ENCODE measurements around the gene TBC1D22A. TPM values are rescaled to one million over a fixed set of nuclear protein-coding genes. Genes with fewer than 3 reads are reported as not detected.

The TBC1D22A gene
- total RNA-seq, 1 experiment from 2014 or later = 26.0 TPM

- no peak for TF ChIP-seq CTCF (IDR thresholded peaks at IDR 0.05; ENCODE audit: unreplicated experiment)
- BruUV-seq (replicated peaks) = no TSS peak
- intact Hi-C loops (cut with micrococcal nuclease) = no loop called here
- CTCF ChIA-PET = interaction anchor here (0.6 kb wide), 1 partner anchor 350 kb away, joined by 3 read pairs; no protein-coding TSS in a partner anchor
- Mint-ChIP-seq H3K27ac (ENCODE audit: low read depth, unreplicated experiment) (no peak overlapping the region), H3K9me3 (ENCODE audit: unreplicated experiment) (no peaks in the 10 kb centered on the region), H3K36me3 (ENCODE audit: insufficient read depth, unreplicated experiment) (peaks cover 6% of the 10 kb centered on the region), H3K27me3 (ENCODE audit: insufficient read depth, unreplicated experiment) (no peaks in the 10 kb centered on the region), H3K4me1 (ENCODE audit: insufficient read depth, unreplicated experiment) (peaks cover 15% of the 10 kb centered on the region), H3K4me3 (ENCODE audit: unreplicated experiment) (no peak overlapping the region)
- no peak for DNase-seq (ENCODE audit: unreplicated experiment)
- POLR2A ChIA-PET = no interaction called here
Measured at GRCh38 chr22:47148510-47148909, 386.1 kb downstream of the TBC1D22A start.

- no TSS peak for BruUV-seq (replicated peaks)
- Mint-ChIP-seq H3K4me3 (ENCODE audit: unreplicated experiment) (no peak overlapping the region), H3K27me3 (ENCODE audit: insufficient read depth, unreplicated experiment) (no peaks in the 10 kb centered on the region), H3K27ac (ENCODE audit: low read depth, unreplicated experiment) (no peak overlapping the region), H3K9me3 (ENCODE audit: unreplicated experiment) (no peaks in the 10 kb centered on the region), H3K36me3 (ENCODE audit: insufficient read depth, unreplicated experiment) (peaks cover 6% of the 10 kb centered on the region), H3K4me1 (ENCODE audit: insufficient read depth, unreplicated experiment) (peaks cover 13% of the 10 kb centered on the region)
- POLR2A ChIA-PET = interaction anchor here (0.6 kb wide), 1 partner anchor 26 kb away, joined by 3 read pairs; no protein-coding TSS in a partner anchor
- DNase-seq (ENCODE audit: unreplicated experiment) = no peak
- intact Hi-C loops (cut with micrococcal nuclease) = no loop called here
- TF ChIP-seq CTCF (IDR thresholded peaks at IDR 0.05; ENCODE audit: unreplicated experiment) = no peak
- CTCF ChIA-PET = interaction anchor here (0.6 kb wide), 1 partner anchor 351 kb away, joined by 3 read pairs; no protein-coding TSS in a partner anchor
Measured at GRCh38 chr22:47148956-47149728, 386.7 kb downstream of the TBC1D22A start.

DNA sequence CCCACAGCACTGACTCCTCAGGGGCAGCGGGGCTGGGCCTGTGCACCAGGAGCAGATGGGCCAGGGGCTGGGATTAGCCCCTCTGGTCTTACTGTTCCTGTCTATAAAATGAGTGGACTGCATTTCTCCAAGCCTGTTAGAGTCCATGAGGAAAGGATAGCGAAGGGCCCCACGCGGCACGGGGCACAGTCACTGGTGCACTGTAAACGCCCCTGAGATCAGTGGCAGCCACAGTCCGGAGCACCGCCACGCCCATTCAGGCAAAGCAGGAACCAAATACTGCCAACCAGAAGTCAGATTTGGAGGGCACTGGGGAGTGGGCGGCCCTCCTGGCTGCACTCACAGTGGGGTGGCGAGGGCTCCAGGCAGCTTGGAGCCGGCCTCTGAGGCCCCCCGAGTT is 387.5 kb downstream of the TBC1D22A start:
- no peak for TF ChIP-seq CTCF (IDR thresholded peaks at IDR 0.05; ENCODE audit: unreplicated experiment)
- Mint-ChIP-seq H3K9me3 (ENCODE audit: unreplicated experiment) (no peaks in the 10 kb centered on the region), H3K36me3 (ENCODE audit: insufficient read depth, unreplicated experiment) (peaks cover 6% of the 10 kb centered on the region), H3K4me1 (ENCODE audit: insufficient read depth, unreplicated experiment) (peaks cover 14% of the 10 kb centered on the region), H3K27me3 (ENCODE audit: insufficient read depth, unreplicated experiment) (no peaks in the 10 kb centered on the region), H3K4me3 (ENCODE audit: unreplicated experiment) (no peak overlapping the region), H3K27ac (ENCODE audit: low read depth, unreplicated experiment) (no peak overlapping the region)
- ChIA-PET POLR2A (no interaction called here), CTCF (no interaction called here)
- no TSS peak for BruUV-seq (replicated peaks)
- intact Hi-C loops (cut with micrococcal nuclease) = no loop called here
- DNase-seq (ENCODE audit: unreplicated experiment) = no peak

DNA sequence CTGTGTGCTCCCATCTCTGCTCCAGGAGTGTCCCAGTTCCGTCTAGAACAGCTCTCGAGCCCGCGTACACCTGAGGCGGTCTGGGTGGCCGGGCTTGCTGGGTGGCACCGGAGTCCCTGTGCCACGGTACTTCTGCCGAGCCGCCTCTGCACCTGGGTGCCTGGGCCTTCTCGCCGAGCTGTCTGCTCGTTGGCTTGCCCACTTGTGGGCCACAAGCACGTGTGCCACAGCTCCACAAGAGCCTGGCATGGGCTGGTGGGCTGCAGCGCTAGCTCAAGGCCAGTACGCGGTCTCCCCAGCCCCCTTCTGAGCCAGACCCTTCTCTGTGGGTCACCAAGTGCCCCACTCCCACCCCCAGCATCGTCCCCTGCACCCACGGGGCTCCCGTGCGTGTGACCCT is 388.0 kb downstream of the TBC1D22A start:
- DNase-seq (ENCODE audit: unreplicated experiment) = no peak
- intact Hi-C loops (cut with micrococcal nuclease) = no loop called here
- ChIA-PET POLR2A (no interaction called here), CTCF (no interaction called here)
- no peaks in the 10 kb centered on the region for H3K9me3 Mint-ChIP-seq (ENCODE audit: unreplicated experiment)
- no peaks in the 10 kb centered on the region for H3K27me3 Mint-ChIP-seq (ENCODE audit: insufficient read depth, unreplicated experiment)
- H3K27ac Mint-ChIP-seq (ENCODE audit: low read depth, unreplicated experiment) = no peak overlapping the region
- H3K36me3 Mint-ChIP-seq (ENCODE audit: insufficient read depth, unreplicated experiment) = peaks cover 6% of the 10 kb centered on the region
- H3K4me3 Mint-ChIP-seq (ENCODE audit: unreplicated experiment) = no peak overlapping the region
- H3K4me1 Mint-ChIP-seq (ENCODE audit: insufficient read depth, unreplicated experiment) = peaks cover 13% of the 10 kb centered on the region
- no TSS peak for BruUV-seq (replicated peaks)
- no peak for TF ChIP-seq CTCF (IDR thresholded peaks at IDR 0.05; ENCODE audit: unreplicated experiment)
